ENCODE data around the gene KLHDC7A. TPM values are rescaled to one million over a fixed set of nuclear protein-coding genes. Genes with fewer than 3 reads are reported as not detected.

Gene KLHDC7A
- total and polyA plus RNA-seq, 2 experiments from 2014 or later: 2.2 to 2.3 TPM

DNA sequence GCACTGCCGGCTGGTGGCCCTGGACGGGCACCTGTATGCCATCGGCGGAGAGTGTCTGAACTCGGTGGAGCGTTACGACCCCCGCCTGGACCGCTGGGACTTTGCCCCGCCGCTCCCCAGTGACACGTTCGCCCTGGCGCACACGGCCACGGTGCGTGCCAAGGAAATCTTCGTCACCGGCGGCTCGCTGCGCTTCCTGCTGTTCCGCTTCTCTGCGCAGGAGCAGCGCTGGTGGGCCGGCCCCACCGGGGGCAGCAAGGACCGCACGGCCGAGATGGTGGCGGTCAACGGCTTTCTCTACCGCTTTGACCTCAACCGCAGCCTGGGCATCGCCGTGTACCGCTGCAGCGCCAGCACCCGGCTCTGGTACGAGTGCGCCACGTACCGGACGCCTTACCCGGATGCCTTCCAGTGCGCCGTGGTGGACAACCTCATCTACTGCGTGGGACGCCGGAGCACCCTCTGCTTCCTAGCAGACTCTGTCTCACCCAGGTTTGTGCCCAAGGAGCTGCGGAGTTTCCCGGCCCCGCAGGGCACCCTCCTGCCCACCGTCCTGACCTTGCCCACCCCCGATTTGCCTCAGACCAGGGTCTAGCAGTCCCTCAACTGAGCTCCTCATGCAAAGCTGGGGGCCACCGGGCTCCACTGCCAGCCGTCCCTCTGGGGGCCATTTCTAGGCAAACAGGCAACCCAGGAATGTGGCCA, 2.1 kb downstream of the KLHDC7A start:
- H3K9me3 ChIP-seq (ENCODE audit: low read depth): no peaks in the 10 kb centered on the region
- no peak overlapping the region for H3K4me2 ChIP-seq
- H3K9me2 ChIP-seq (replicated peaks; ENCODE audit: insufficient read depth): no peaks in the 10 kb centered on the region
- H3K4me3 ChIP-seq: no peak overlapping the region
- no peak for DNase-seq (ENCODE audit: low spot score)
- no peak overlapping the region for H2AFZ ChIP-seq
- no peak for TF ChIP-seq EZH2phosphoT487 (IDR thresholded peaks at IDR 0.05; ENCODE audit: low read depth, severe bottlenecking, unreplicated experiment)
- TF ChIP-seq, protein P1, sequence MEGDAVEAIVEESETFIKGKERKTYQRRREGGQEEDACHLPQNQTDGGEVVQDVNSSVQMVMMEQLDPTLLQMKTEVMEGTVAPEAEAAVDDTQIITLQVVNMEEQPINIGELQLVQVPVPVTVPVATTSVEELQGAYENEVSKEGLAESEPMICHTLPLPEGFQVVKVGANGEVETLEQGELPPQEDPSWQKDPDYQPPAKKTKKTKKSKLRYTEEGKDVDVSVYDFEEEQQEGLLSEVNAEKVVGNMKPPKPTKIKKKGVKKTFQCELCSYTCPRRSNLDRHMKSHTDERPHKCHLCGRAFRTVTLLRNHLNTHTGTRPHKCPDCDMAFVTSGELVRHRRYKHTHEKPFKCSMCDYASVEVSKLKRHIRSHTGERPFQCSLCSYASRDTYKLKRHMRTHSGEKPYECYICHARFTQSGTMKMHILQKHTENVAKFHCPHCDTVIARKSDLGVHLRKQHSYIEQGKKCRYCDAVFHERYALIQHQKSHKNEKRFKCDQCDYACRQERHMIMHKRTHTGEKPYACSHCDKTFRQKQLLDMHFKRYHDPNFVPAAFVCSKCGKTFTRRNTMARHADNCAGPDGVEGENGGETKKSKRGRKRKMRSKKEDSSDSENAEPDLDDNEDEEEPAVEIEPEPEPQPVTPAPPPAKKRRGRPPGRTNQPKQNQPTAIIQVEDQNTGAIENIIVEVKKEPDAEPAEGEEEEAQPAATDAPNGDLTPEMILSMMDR (IDR thresholded peaks at IDR 0.05; ENCODE audit: poor library complexity): no peak
- no peaks in the 10 kb centered on the region for H4K20me1 ChIP-seq (ENCODE audit: insufficient read depth, poor library complexity, severe bottlenecking)
- no peak overlapping the region for H3K27ac ChIP-seq
- H3K79me2 ChIP-seq: no peaks in the 10 kb centered on the region
- H3K4me1 ChIP-seq (ENCODE audit: insufficient read depth): peaks cover 25% of the 10 kb centered on the region
- no peaks in the 10 kb centered on the region for H3K27me3 ChIP-seq
- 98% methylated on average over 45 of the region's 57 CpGs for WGBS (ENCODE audit: low lambda C conversion rate, missing lambda C conversion rate)
- H3K36me3 ChIP-seq (replicated peaks; ENCODE audit: insufficient read depth, low read depth): no peaks in the 10 kb centered on the region

GRCh38 chr1:18484276-18484675, 3.5 kb downstream of the KLHDC7A start:
- 85% methylated on average over 3 of the region's 3 CpGs for WGBS (ENCODE audit: low lambda C conversion rate, missing lambda C conversion rate)
- no peaks in the 10 kb centered on the region for H3K9me3 ChIP-seq (ENCODE audit: low read depth)

GRCh38 chr1:18484721-18485120, 4.0 kb downstream of the KLHDC7A start:
- Histone ChIP-seq H2AFZ (no peak overlapping the region), H3K36me3 (replicated peaks; ENCODE audit: insufficient read depth, low read depth) (no peaks in the 10 kb centered on the region), H3K4me2 (no peak overlapping the region), H3K9me3 (ENCODE audit: low read depth) (no peaks in the 10 kb centered on the region), H4K20me1 (ENCODE audit: insufficient read depth, poor library complexity, severe bottlenecking) (no peaks in the 10 kb centered on the region), H3K27me3 (no peaks in the 10 kb centered on the region), H3K4me3 (no peak overlapping the region), H3K4me1 (ENCODE audit: insufficient read depth) (peaks cover 22% of the 10 kb centered on the region), H3K9me2 (replicated peaks; ENCODE audit: insufficient read depth) (no peaks in the 10 kb centered on the region), H3K79me2 (no peaks in the 10 kb centered on the region), H3K27ac (no peak overlapping the region)
- no peak for DNase-seq (ENCODE audit: low spot score)
- TF ChIP-seq, protein P1 (IDR thresholded peaks at IDR 0.05; ENCODE audit: poor library complexity): no peak
- TF ChIP-seq EZH2phosphoT487 (IDR thresholded peaks at IDR 0.05; ENCODE audit: low read depth, severe bottlenecking, unreplicated experiment) (no peak), EZH2 (IDR thresholded peaks at IDR 0.05; ENCODE audit: borderline replicate concordance) (no peak)
- WGBS (ENCODE audit: low lambda C conversion rate, missing lambda C conversion rate): 90% methylated on average over 2 of the region's 2 CpGs

More at GRCh38 chr1:18484276-18484675, 3.5 kb downstream of the KLHDC7A start:
- Histone ChIP-seq H3K79me2 (no peaks in the 10 kb centered on the region), H3K4me1 (ENCODE audit: insufficient read depth) (peaks cover 25% of the 10 kb centered on the region), H3K4me2 (no peak overlapping the region), H3K27me3 (no peaks in the 10 kb centered on the region), H3K9me2 (replicated peaks; ENCODE audit: insufficient read depth) (no peaks in the 10 kb centered on the region), H3K27ac (no peak overlapping the region), H2AFZ (no peak overlapping the region), H3K36me3 (replicated peaks; ENCODE audit: insufficient read depth, low read depth) (no peaks in the 10 kb centered on the region), H3K4me3 (no peak overlapping the region), H4K20me1 (ENCODE audit: insufficient read depth, poor library complexity, severe bottlenecking) (no peaks in the 10 kb centered on the region)
- no peak for DNase-seq (ENCODE audit: low spot score)
- no peak for TF ChIP-seq EZH2 (IDR thresholded peaks at IDR 0.05; ENCODE audit: borderline replicate concordance)

DNA sequence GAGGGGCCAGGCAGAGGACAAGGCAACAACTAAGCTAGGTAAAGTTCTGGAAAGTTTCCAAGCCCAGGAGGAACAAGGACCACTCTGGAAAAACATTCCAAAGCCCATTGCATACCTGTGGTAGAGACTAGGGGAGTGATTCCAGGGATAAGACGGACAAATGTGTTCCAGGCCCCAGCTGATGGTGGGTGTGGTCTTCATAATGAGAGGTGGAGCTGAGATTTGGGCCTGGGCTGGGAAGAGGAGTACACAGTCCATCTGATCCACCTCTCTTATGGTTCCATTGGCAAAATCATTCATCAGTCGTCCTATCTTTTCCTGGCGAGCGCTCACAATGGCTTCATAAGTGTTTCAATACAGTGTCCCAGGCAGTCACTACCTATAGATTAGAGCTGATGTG, 4.5 kb downstream of the KLHDC7A start:
- Histone ChIP-seq H3K4me2 (no peak overlapping the region), H3K27me3 (no peaks in the 10 kb centered on the region), H3K4me3 (no peak overlapping the region), H3K79me2 (no peaks in the 10 kb centered on the region), H2AFZ (no peak overlapping the region), H3K4me1 (ENCODE audit: insufficient read depth) (peaks cover 17% of the 10 kb centered on the region), H3K27ac (no peak overlapping the region), H4K20me1 (ENCODE audit: insufficient read depth, poor library complexity, severe bottlenecking) (no peaks in the 10 kb centered on the region), H3K36me3 (replicated peaks; ENCODE audit: insufficient read depth, low read depth) (no peaks in the 10 kb centered on the region), H3K9me2 (replicated peaks; ENCODE audit: insufficient read depth) (no peaks in the 10 kb centered on the region), H3K9me3 (ENCODE audit: low read depth) (no peaks in the 10 kb centered on the region)
- WGBS (ENCODE audit: low lambda C conversion rate, missing lambda C conversion rate): 88% methylated on average over 4 of the region's 4 CpGs
- TF ChIP-seq EZH2 (IDR thresholded peaks at IDR 0.05; ENCODE audit: borderline replicate concordance): no peak
- TF ChIP-seq, protein P1 (IDR thresholded peaks at IDR 0.05; ENCODE audit: poor library complexity): no peak
- TF ChIP-seq EZH2phosphoT487 (IDR thresholded peaks at IDR 0.05; ENCODE audit: low read depth, severe bottlenecking, unreplicated experiment): no peak
- no peak for DNase-seq (ENCODE audit: low spot score)

All from hepatocyte (in vitro differentiated cells).